ENCODE data around the gene ARHGEF12. TPM values are rescaled to one million over a fixed set of nuclear protein-coding genes. Genes with fewer than 3 reads are reported as not detected.

The ARHGEF12 gene
- total and polyA plus RNA-seq, 4 donors = 19.0 to 243 (median 55.6) TPM

DNA sequence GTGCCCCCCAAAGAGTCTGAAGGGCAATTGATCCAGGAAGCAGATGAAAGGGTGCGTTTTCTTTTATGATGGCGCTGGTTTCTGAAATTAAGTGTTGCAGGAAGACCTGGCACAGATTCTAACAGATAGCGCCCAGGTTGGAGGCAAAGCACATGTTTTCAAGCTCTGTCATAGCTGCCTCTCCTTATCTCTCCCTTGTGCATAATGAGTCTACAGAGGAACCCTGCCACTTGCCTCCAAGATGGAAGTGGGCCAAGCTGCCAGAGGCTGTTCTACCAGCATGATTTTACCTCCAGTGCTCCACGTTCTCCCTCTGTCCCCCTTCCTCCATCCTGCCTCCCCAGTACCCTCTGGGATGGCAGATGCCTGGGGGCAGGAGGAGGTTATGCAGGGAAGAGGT, 41.1 kb upstream of the ARHGEF12 start:
- H3K27ac ChIP-seq (ENCODE audit: low read depth in 1 of 2, low read length in 1 of 2) = no peak overlapping the region
- ATAC-seq (ENCODE audit: insufficient read depth, low FRiP score) = no peak
- no peak overlapping the region for H3K4me3 ChIP-seq
- 35 to 47% methylated on average over 4 of the region's 4 CpGs for WGBS, 2 donors
- TF ChIP-seq, protein P1, sequence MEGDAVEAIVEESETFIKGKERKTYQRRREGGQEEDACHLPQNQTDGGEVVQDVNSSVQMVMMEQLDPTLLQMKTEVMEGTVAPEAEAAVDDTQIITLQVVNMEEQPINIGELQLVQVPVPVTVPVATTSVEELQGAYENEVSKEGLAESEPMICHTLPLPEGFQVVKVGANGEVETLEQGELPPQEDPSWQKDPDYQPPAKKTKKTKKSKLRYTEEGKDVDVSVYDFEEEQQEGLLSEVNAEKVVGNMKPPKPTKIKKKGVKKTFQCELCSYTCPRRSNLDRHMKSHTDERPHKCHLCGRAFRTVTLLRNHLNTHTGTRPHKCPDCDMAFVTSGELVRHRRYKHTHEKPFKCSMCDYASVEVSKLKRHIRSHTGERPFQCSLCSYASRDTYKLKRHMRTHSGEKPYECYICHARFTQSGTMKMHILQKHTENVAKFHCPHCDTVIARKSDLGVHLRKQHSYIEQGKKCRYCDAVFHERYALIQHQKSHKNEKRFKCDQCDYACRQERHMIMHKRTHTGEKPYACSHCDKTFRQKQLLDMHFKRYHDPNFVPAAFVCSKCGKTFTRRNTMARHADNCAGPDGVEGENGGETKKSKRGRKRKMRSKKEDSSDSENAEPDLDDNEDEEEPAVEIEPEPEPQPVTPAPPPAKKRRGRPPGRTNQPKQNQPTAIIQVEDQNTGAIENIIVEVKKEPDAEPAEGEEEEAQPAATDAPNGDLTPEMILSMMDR (IDR thresholded peaks at IDR 0.05; ENCODE audit: control extremely low read depth, extremely low read depth) = no peak
- no peak overlapping the region for H3K9ac ChIP-seq (ENCODE audit: insufficient read depth in 1 of 2, low read length in 2 of 2)
- no peak for DNase-seq
- no peaks in the 10 kb centered on the region for H3K36me3 ChIP-seq (ENCODE audit: control insufficient read depth in 4 of 4, insufficient read depth in 4 of 4, low read length in 4 of 4)
- no peaks in the 10 kb centered on the region for H3K4me1 ChIP-seq (ENCODE audit: control insufficient read depth in 5 of 5, insufficient read depth in 5 of 5, low read length in 5 of 5)
- H3K9me3 ChIP-seq (ENCODE audit: control insufficient read depth in 4 of 4, insufficient read depth in 3 of 4, low read length in 3 of 4) = peaks cover 0 to 2% (median 0%) of the 10 kb centered on the region in 4 donors
- H3K27me3 ChIP-seq (ENCODE audit: control insufficient read depth in 3 of 3, insufficient read depth in 3 of 3, low read length in 2 of 3) = peaks cover 0 to 12% (median 6%) of the 10 kb centered on the region in 3 donors

DNA sequence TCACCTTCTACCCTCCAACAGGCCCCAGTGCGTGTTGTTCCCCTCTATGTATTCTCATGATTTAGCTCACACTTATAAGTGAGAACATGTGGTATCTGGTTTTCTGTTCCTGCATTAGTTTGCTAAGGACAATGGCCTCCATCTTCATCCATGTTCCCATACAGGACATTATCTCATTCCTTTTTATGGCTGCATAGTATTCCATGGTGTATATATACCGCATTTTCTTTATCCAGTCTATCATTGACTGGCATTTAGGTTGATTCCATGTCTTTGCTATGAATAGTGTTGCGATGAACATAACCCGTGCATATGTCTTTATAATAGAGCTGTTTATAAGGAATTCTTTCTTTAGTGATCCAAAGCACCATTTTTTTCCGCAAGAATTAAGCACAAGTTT, 39.7 kb upstream of the ARHGEF12 start:
- no peaks in the 10 kb centered on the region for H3K36me3 ChIP-seq (ENCODE audit: control insufficient read depth in 4 of 4, insufficient read depth in 4 of 4, low read length in 4 of 4)
- DNase-seq (no peak), ATAC-seq (ENCODE audit: insufficient read depth, low FRiP score) (no peak)
- H3K27ac ChIP-seq (ENCODE audit: low read depth in 1 of 2, low read length in 1 of 2) = no peak overlapping the region
- no peak overlapping the region for H3K4me3 ChIP-seq
- no peak overlapping the region for H3K9ac ChIP-seq (ENCODE audit: insufficient read depth in 1 of 2, low read length in 2 of 2)
- TF ChIP-seq, protein P1 (IDR thresholded peaks at IDR 0.05; ENCODE audit: control extremely low read depth, extremely low read depth) = no peak
- no peaks in the 10 kb centered on the region for H3K4me1 ChIP-seq (ENCODE audit: control insufficient read depth in 5 of 5, insufficient read depth in 5 of 5, low read length in 5 of 5)
- H3K9me3 ChIP-seq (ENCODE audit: control insufficient read depth in 4 of 4, insufficient read depth in 3 of 4, low read length in 3 of 4) = peaks cover 0 to 2% (median 0%) of the 10 kb centered on the region in 4 donors
- peaks cover 0 to 7% (median 6%) of the 10 kb centered on the region in 3 donors for H3K27me3 ChIP-seq (ENCODE audit: control insufficient read depth in 3 of 3, insufficient read depth in 3 of 3, low read length in 2 of 3)
- WGBS, 2 donors = 97 to 98% methylated on average over 5 of the region's 5 CpGs

DNA sequence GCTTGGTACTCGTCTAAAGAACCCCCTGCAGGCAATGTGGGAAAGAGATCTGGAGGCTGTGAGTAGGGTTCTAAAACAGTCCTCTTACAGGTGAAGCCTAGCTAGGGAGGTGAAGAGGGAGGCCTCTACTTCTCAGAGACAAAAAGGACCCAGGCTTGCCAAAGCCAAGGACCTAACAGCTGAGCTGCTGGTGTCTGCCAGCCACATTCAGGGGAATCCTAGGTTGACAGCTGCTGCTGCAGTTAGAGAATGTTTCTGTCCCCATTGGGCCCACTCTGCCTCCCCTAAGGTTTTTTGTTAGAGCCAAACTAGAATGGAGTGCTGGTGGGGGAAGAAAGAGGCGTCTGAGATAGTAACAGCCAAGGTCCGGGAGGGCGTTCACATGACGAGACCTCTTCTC, 37.8 kb upstream of the ARHGEF12 start:
- Histone ChIP-seq H3K9me3 (ENCODE audit: control insufficient read depth in 4 of 4, insufficient read depth in 3 of 4, low read length in 3 of 4) (peaks cover 0 to 2% (median 0%) of the 10 kb centered on the region in 4 donors), H3K36me3 (ENCODE audit: control insufficient read depth in 4 of 4, insufficient read depth in 4 of 4, low read length in 4 of 4) (no peaks in the 10 kb centered on the region), H3K4me3 (no peak overlapping the region), H3K9ac (ENCODE audit: insufficient read depth in 1 of 2, low read length in 2 of 2) (no peak overlapping the region), H3K27me3 (ENCODE audit: control insufficient read depth in 3 of 3, insufficient read depth in 3 of 3, low read length in 2 of 3) (peaks cover 0 to 7% (median 0%) of the 10 kb centered on the region in 3 donors), H3K4me1 (ENCODE audit: control insufficient read depth in 5 of 5, insufficient read depth in 5 of 5, low read length in 5 of 5) (peaks cover 0 to 6% (median 0%) of the 10 kb centered on the region in 5 donors), H3K27ac (ENCODE audit: low read depth in 1 of 2, low read length in 1 of 2) (no peak overlapping the region)
- TF ChIP-seq, protein P1 (IDR thresholded peaks at IDR 0.05; ENCODE audit: control extremely low read depth, extremely low read depth) = no peak
- 78 to 88% methylated on average over 5 of the region's 5 CpGs for WGBS, 2 donors
- DNase-seq (no peak), ATAC-seq (ENCODE audit: insufficient read depth, low FRiP score) (no peak)

All from lung (tissue), 12 donors.